Hepatocyte (in vitro differentiated cells): Measurements from ENCODE around the gene METAP1D. TPM values are rescaled to one million over a fixed set of nuclear protein-coding genes. Genes with fewer than 3 reads are reported as not detected.

Source experiments
- DNase-seq: peaks from one replicate; pipeline ENCODE4 v3.0.0-alpha.2; 2016; ENCODE audit warnings: low spot score
- H2AFZ ChIP-seq: fragments of 200-600 bp; sonication (generic); 2 replicates; pipeline ENCODE4 v1.6.0; 2016; ENCODE audit warnings: antibody characterized with exemption, mild to moderate bottlenecking
- H3K27ac ChIP-seq: fragments of 200-600 bp; sonication (generic); 2 replicates; pipeline ENCODE4 v1.5.1; 2016; ENCODE audit warnings: mild to moderate bottlenecking
- H3K27me3 ChIP-seq: fragments of 200-600 bp; sonication (generic); 2 replicates; pipeline ENCODE4 v1.6.1; 2016
- H3K36me3 ChIP-seq: fragments of 200-600 bp; sonication (generic); replicated peaks from 2 replicates; pipeline ENCODE4 v1.5.1; 2016; ENCODE audit warnings: low read depth; ENCODE audit not compliant: insufficient read depth
- H3K4me1 ChIP-seq: fragments of 200-600 bp; sonication (generic); 2 replicates; pipeline ENCODE4 v1.5.1; 2016; ENCODE audit warnings: mild to moderate bottlenecking, moderate library complexity; ENCODE audit not compliant: insufficient read depth
- H3K4me2 ChIP-seq: fragments of 200-600 bp; sonication (generic); 2 replicates; pipeline ENCODE4 v1.6.0; 2016
- H3K4me3 ChIP-seq: fragments of 200-600 bp; sonication (generic); 2 replicates; pipeline ENCODE4 v1.5.1; 2016; ENCODE audit warnings: mild to moderate bottlenecking
- H3K79me2 ChIP-seq: fragments of 200-600 bp; sonication (generic); 2 replicates; pipeline ENCODE4 v1.6.0; 2017; ENCODE audit warnings: mild to moderate bottlenecking
- H3K9me2 ChIP-seq: fragments of 200-600 bp; sonication (generic); replicated peaks from 2 replicates; pipeline ENCODE4 v1.6.0; 2017; ENCODE audit warnings: mild to moderate bottlenecking; ENCODE audit not compliant: insufficient read depth
- H3K9me3 ChIP-seq: fragments of 200-600 bp; sonication (generic); 2 replicates; pipeline ENCODE4 v1.5.1; 2016; ENCODE audit warnings: low read depth, mild to moderate bottlenecking
- H4K20me1 ChIP-seq: fragments of 200-600 bp; sonication (generic); 2 replicates; pipeline ENCODE4 v1.6.0; 2016; ENCODE audit warnings: mild to moderate bottlenecking; ENCODE audit not compliant: insufficient read depth, poor library complexity, severe bottlenecking
- EZH2 ChIP-seq: fragments of 200-600 bp; sonication (generic); IDR thresholded peaks from 2 replicates; pipeline ENCODE4 v1.6.1; 2016; ENCODE audit warnings: antibody characterized with exemption, mild to moderate bottlenecking, borderline replicate concordance
- EZH2phosphoT487 ChIP-seq: fragments of 200-600 bp; sonication (generic); IDR thresholded peaks from one replicate; pipeline ENCODE4 v1.6.1; 2018; ENCODE audit warnings: antibody characterized with exemption, mild to moderate bottlenecking, low read depth, moderate library complexity; ENCODE audit not compliant: unreplicated experiment, severe bottlenecking
- WGBS: methylation state at CpG from one replicate; pipeline ENCODE4 v1.1.6; 2016; ENCODE audit warnings: low lambda C conversion rate; ENCODE audit errors: missing lambda C conversion rate; 5-methylcytosine and 5-hydroxymethylcytosine counted together
- polyA plus RNA-seq: library from polyadenylated mRNA; unstranded; fragments of >200 nt; fragmentation: Nextera tagmentation; extraction: Ambion mirVana; gene quantifications from 2 replicates; pipeline ENCODE4 v1.2.1, GENCODE V29; 2016
- total RNA-seq: library from RNA; depleted of rRNA; stranded (reverse); fragments of >200 nt; gene quantifications from 2 replicates; pipeline ENCODE4 v1.2.3, GENCODE V29; 2014
- TF ChIP-seq, protein P1 (sequence below): fragments of 200-600 bp; sonication (generic); IDR thresholded peaks from 2 replicates; pipeline ENCODE4 v1.5.1; 2016; ENCODE audit warnings: antibody characterized with exemption, mild to moderate bottlenecking; ENCODE audit not compliant: poor library complexity

The METAP1D gene
- total and polyA plus RNA-seq, 2 experiments from 2014 or later, result 2.8 to 6.0 TPM

DNA sequence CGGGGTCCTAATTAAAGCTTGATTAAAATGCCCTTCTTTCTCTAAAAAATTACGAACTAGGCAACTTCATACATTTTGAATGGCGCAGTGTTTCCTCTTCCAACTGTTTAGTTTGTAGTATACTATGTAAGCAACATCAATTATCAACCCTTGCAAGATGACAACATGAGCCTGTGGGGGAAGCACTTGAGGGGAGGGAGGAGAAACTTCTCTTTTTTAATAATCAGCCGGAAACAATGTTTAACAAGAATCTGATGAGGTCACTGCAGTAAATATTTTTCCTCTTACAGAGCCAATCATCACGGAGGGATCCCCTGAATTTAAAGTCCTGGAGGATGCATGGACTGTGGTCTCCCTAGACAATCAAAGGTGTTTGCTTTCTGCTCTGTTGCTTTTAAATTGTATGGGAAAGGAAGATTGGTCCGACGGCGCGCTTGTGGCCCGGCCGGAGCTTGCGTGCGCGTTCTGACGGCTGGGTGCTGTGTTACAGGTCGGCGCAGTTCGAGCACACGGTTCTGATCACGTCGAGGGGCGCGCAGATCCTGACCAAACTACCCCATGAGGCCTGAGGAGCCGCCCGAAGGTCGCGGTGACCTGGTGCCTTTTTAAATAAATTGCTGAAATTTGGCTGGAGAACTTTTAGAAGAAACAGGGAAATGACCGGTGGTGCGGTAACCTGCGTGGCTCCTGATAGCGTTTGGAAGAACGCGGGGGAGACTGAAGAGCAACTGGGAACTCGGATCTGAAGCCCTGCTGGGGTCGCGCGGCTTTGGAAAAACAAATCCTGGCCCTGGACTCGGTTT lies 80.3 kb downstream of the METAP1D start:
- H3K4me2 ChIP-seq, result no peak overlapping the region
- no peaks in the 10 kb centered on the region for H3K9me2 ChIP-seq
- H2AFZ ChIP-seq, result peak overlapping the region; percentile 35
- 18% methylated on average over 38 of the region's 38 CpGs for WGBS
- DNase-seq, result no peak
- H3K79me2 ChIP-seq, result no peaks in the 10 kb centered on the region
- H3K27ac ChIP-seq, result no peak overlapping the region
- H3K4me1 ChIP-seq, result peaks cover 8% of the 10 kb centered on the region
- H3K4me3 ChIP-seq, result no peak overlapping the region
- H3K36me3 ChIP-seq, result no peaks in the 10 kb centered on the region
- no peaks in the 10 kb centered on the region for H3K9me3 ChIP-seq
- no peaks in the 10 kb centered on the region for H4K20me1 ChIP-seq
- TF ChIP-seq, protein P1, sequence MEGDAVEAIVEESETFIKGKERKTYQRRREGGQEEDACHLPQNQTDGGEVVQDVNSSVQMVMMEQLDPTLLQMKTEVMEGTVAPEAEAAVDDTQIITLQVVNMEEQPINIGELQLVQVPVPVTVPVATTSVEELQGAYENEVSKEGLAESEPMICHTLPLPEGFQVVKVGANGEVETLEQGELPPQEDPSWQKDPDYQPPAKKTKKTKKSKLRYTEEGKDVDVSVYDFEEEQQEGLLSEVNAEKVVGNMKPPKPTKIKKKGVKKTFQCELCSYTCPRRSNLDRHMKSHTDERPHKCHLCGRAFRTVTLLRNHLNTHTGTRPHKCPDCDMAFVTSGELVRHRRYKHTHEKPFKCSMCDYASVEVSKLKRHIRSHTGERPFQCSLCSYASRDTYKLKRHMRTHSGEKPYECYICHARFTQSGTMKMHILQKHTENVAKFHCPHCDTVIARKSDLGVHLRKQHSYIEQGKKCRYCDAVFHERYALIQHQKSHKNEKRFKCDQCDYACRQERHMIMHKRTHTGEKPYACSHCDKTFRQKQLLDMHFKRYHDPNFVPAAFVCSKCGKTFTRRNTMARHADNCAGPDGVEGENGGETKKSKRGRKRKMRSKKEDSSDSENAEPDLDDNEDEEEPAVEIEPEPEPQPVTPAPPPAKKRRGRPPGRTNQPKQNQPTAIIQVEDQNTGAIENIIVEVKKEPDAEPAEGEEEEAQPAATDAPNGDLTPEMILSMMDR, result no peak
- TF ChIP-seq EZH2, result peak; percentile 84
- peaks cover 99% of the 10 kb centered on the region for H3K27me3 ChIP-seq

DNA sequence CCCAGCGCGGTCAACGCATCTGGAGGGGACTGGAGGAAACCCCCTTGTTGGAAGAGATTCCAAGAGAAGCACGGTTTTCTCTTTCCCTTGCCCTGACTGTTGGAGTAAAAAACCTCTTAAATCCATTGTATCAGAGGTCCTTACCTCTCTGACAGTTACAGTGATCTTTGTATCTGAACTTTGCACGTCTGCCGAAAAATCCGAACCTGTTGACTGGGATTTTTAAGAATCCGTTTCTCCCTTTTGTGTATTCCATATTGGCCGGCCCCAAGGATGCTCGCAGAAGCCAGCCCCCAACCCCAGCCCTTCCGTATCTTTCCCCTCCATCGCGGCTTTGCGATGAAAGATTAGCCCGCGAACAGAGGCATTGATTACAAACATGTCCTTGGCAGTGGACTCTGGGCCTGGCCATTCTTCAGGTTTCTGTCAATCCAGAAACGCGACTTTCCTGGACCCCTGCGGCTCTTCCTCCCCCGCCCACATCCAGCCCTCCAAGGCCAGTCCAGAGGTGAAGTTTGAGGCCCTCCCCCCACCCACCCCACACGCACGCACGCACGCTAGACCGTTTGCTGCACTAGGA lies 81.0 kb downstream of the METAP1D start:
- Histone ChIP-seq H3K9me3 (no peaks in the 10 kb centered on the region), H3K36me3 (no peaks in the 10 kb centered on the region), H2AFZ (peak overlapping the region; percentile 35), H3K4me1 (peaks cover 8% of the 10 kb centered on the region), H3K79me2 (no peaks in the 10 kb centered on the region), H4K20me1 (no peaks in the 10 kb centered on the region), H3K4me3 (no peak overlapping the region), H3K27me3 (peaks cover 96% of the 10 kb centered on the region), H3K4me2 (no peak overlapping the region), H3K9me2 (no peaks in the 10 kb centered on the region), H3K27ac (no peak overlapping the region)
- 7% methylated on average over 22 of the region's 25 CpGs for WGBS
- TF ChIP-seq EZH2phosphoT487 (peak; percentile 55), EZH2 (peak; percentile 61)
- TF ChIP-seq, protein P1, result no peak
- no peak for DNase-seq

DNA sequence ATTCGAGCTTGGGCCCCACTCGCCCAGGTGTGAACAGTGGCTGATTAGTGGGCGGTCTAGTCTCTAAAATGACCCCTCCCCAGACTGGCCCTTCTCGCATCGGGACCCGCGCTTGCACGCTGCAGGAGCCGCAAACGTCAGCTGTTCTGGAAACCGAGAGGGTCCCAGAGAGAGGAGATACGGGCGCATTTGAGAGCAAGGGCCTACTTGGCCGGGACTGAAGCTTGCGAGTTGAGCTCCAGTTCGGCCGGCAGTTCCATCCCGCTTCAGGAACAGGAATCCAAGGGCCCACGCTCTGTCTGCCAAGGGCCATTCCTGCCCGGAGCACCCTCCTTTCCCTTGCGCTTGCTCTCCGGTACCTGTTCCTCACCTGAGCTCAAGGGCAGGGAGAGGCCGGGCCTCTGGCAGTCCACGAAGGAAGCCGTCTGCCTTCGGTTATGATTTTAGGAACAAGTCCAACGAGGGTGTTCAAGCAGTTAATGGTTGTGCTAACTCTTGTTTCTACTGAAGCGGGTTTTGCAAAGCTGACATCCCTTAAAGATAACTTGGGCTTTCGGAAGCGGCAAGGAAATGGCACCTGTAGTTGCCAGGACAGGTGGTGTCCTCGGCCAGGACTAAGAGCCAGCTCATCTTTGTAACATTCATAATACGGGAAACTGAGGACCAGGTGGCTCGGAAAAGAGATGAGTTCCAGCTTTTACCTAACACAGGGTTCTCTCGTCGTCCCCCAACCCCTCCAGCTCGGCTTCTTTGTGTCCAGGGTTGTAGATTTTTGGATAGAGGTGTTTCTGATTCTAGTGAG lies 81.7 kb downstream of the METAP1D start:
- Histone ChIP-seq H2AFZ (no peak overlapping the region), H4K20me1 (no peaks in the 10 kb centered on the region), H3K9me3 (no peaks in the 10 kb centered on the region), H3K27me3 (peaks cover 98% of the 10 kb centered on the region), H3K9me2 (no peaks in the 10 kb centered on the region), H3K4me2 (no peak overlapping the region), H3K4me1 (peaks cover 12% of the 10 kb centered on the region), H3K36me3 (no peaks in the 10 kb centered on the region), H3K4me3 (no peak overlapping the region), H3K79me2 (no peaks in the 10 kb centered on the region), H3K27ac (no peak overlapping the region)
- WGBS, result 12% methylated on average over 36 of the region's 36 CpGs
- TF ChIP-seq EZH2 (peak; percentile 93), EZH2phosphoT487 (peak; percentile 55)
- TF ChIP-seq, protein P1, result no peak
- no peak for DNase-seq
